Neuron (in vitro differentiated cells): ENCODE data around the gene CNIH4.

Experiments used
- H2AFZ ChIP-seq: one replicate; pipeline ENCODE4 v1.6.1; 2013; ENCODE audit warnings: low read depth, mild to moderate bottlenecking, inconsistent platforms, low read length, moderate library complexity
- H3K27me3 ChIP-seq: one replicate; pipeline ENCODE4 v1.6.1; 2013; ENCODE audit warnings: low read length; ENCODE audit not compliant: insufficient read depth
- H3K36me3 ChIP-seq: one replicate; pipeline ENCODE4 v1.6.1; 2013; ENCODE audit warnings: low read length; ENCODE audit not compliant: insufficient read depth
- H3K4me1 ChIP-seq: one replicate; pipeline ENCODE4 v1.6.1; 2013; ENCODE audit warnings: low read length; ENCODE audit not compliant: insufficient read depth
- H3K4me3 ChIP-seq: 2 replicates; pipeline ENCODE4 v1.5.1; 2013; ENCODE audit warnings: mild to moderate bottlenecking, low read length, moderate library complexity
- H3K9me3 ChIP-seq: one replicate; pipeline ENCODE4 v1.6.1; 2013; ENCODE audit warnings: low read length

The CNIH4 gene

GRCh38 chr1:224392411-224393249 lies 36.0 kb downstream of the CNIH4 start:
- H3K36me3 ChIP-seq, result peaks cover 89% of the 10 kb centered on the region

GRCh38 chr1:224393294-224393693 lies 36.6 kb downstream of the CNIH4 start:
- Histone ChIP-seq H3K36me3 (peaks cover 90% of the 10 kb centered on the region), H3K4me1 (no peaks in the 10 kb centered on the region), H2AFZ (no peak overlapping the region), H3K4me3 (no peak overlapping the region), H3K27me3 (no peaks in the 10 kb centered on the region), H3K9me3 (no peaks in the 10 kb centered on the region)

More at GRCh38 chr1:224392411-224393249, 36.0 kb downstream of the CNIH4 start:
- H3K9me3 ChIP-seq, result no peaks in the 10 kb centered on the region
- no peaks in the 10 kb centered on the region for H3K27me3 ChIP-seq
- H3K4me3 ChIP-seq, result no peak overlapping the region
- H3K4me1 ChIP-seq, result no peaks in the 10 kb centered on the region
- no peak overlapping the region for H2AFZ ChIP-seq

GRCh38 chr1:224399887-224400286 lies 43.2 kb downstream of the CNIH4 start:
- no peak overlapping the region for H3K4me3 ChIP-seq
- H3K36me3 ChIP-seq, result peaks cover 88% of the 10 kb centered on the region
- H2AFZ ChIP-seq, result no peak overlapping the region
- H3K27me3 ChIP-seq, result no peaks in the 10 kb centered on the region
- no peaks in the 10 kb centered on the region for H3K9me3 ChIP-seq
- H3K4me1 ChIP-seq, result no peaks in the 10 kb centered on the region

- no peaks in the 10 kb centered on the region for H3K9me3 ChIP-seq
- no peak overlapping the region for H3K4me3 ChIP-seq
- no peaks in the 10 kb centered on the region for H3K4me1 ChIP-seq
- peaks cover 83% of the 10 kb centered on the region for H3K36me3 ChIP-seq
- no peaks in the 10 kb centered on the region for H3K27me3 ChIP-seq
- H2AFZ ChIP-seq, result no peak overlapping the region
Measured at GRCh38 chr1:224402472-224403036, 45.9 kb downstream of the CNIH4 start.

- H3K4me1 ChIP-seq, result no peaks in the 10 kb centered on the region
- H2AFZ ChIP-seq, result no peak overlapping the region
- peaks cover 80% of the 10 kb centered on the region for H3K36me3 ChIP-seq
- no peaks in the 10 kb centered on the region for H3K9me3 ChIP-seq
- no peaks in the 10 kb centered on the region for H3K27me3 ChIP-seq
- H3K4me3 ChIP-seq, result no peak overlapping the region
Measured at GRCh38 chr1:224404916-224405603, 48.4 kb downstream of the CNIH4 start.

GRCh38 chr1:224405604-224405970 lies 48.9 kb downstream of the CNIH4 start:
- H3K4me1 ChIP-seq, result no peaks in the 10 kb centered on the region
- no peak overlapping the region for H2AFZ ChIP-seq
- peaks cover 82% of the 10 kb centered on the region for H3K36me3 ChIP-seq
- no peaks in the 10 kb centered on the region for H3K9me3 ChIP-seq
- no peaks in the 10 kb centered on the region for H3K27me3 ChIP-seq
- H3K4me3 ChIP-seq, result no peak overlapping the region

GRCh38 chr1:224406216-224406615 lies 49.5 kb downstream of the CNIH4 start:
- Histone ChIP-seq H3K36me3 (peaks cover 83% of the 10 kb centered on the region), H3K9me3 (no peaks in the 10 kb centered on the region)

GRCh38 chr1:224407571-224408293 lies 51.1 kb downstream of the CNIH4 start:
- no peaks in the 10 kb centered on the region for H3K27me3 ChIP-seq
- peaks cover 84% of the 10 kb centered on the region for H3K36me3 ChIP-seq
- H2AFZ ChIP-seq, result no peak overlapping the region
- no peaks in the 10 kb centered on the region for H3K4me1 ChIP-seq
- no peaks in the 10 kb centered on the region for H3K9me3 ChIP-seq
- no peak overlapping the region for H3K4me3 ChIP-seq

More at GRCh38 chr1:224406216-224406615, 49.5 kb downstream of the CNIH4 start:
- Histone ChIP-seq H3K27me3 (no peaks in the 10 kb centered on the region), H3K4me3 (no peak overlapping the region), H3K4me1 (no peaks in the 10 kb centered on the region), H2AFZ (no peak overlapping the region)

GRCh38 chr1:224408294-224408590 lies 51.6 kb downstream of the CNIH4 start:
- Histone ChIP-seq H3K36me3 (peaks cover 85% of the 10 kb centered on the region), H3K4me3 (no peak overlapping the region), H3K9me3 (no peaks in the 10 kb centered on the region), H2AFZ (no peak overlapping the region), H3K27me3 (no peaks in the 10 kb centered on the region), H3K4me1 (no peaks in the 10 kb centered on the region)

- H3K4me1 ChIP-seq, result no peaks in the 10 kb centered on the region
- no peaks in the 10 kb centered on the region for H3K9me3 ChIP-seq
- H2AFZ ChIP-seq, result no peak overlapping the region
- H3K27me3 ChIP-seq, result no peaks in the 10 kb centered on the region
- H3K4me3 ChIP-seq, result no peak overlapping the region
- H3K36me3 ChIP-seq, result peaks cover 80% of the 10 kb centered on the region
Measured at GRCh38 chr1:224411766-224412165, 55.1 kb downstream of the CNIH4 start.

GRCh38 chr1:224420106-224420505 lies 63.4 kb downstream of the CNIH4 start:
- peaks cover 92% of the 10 kb centered on the region for H3K36me3 ChIP-seq
- no peak overlapping the region for H3K4me3 ChIP-seq
- no peaks in the 10 kb centered on the region for H3K9me3 ChIP-seq

GRCh38 chr1:224425279-224425884 lies 68.7 kb downstream of the CNIH4 start:
- Histone ChIP-seq H2AFZ (no peak overlapping the region), H3K27me3 (no peaks in the 10 kb centered on the region), H3K9me3 (no peaks in the 10 kb centered on the region), H3K36me3 (peaks cover 81% of the 10 kb centered on the region), H3K4me1 (peaks cover 5% of the 10 kb centered on the region), H3K4me3 (no peak overlapping the region)

More at GRCh38 chr1:224420106-224420505, 63.4 kb downstream of the CNIH4 start:
- Histone ChIP-seq H3K4me1 (no peaks in the 10 kb centered on the region), H3K27me3 (no peaks in the 10 kb centered on the region), H2AFZ (no peak overlapping the region)
